ENCODE measurements around the gene KRTAP5-10.
"Not testable (repeated sequence)": the region's sequence is repeated elsewhere in the genome, so short reads cannot be mapped to it uniquely, and the experiment has no call there.

KRTAP5-10 gene, protein sequence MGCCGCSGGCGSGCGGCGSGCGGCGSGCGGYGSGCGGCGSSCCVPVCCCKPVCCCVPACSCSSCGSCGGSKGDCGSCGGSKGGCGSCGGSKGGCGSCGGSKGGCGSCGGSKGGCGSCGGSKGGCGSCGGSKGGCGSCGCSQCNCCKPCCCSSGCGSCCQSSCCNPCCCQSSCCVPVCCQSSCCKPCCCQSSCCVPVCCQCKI

DNA sequence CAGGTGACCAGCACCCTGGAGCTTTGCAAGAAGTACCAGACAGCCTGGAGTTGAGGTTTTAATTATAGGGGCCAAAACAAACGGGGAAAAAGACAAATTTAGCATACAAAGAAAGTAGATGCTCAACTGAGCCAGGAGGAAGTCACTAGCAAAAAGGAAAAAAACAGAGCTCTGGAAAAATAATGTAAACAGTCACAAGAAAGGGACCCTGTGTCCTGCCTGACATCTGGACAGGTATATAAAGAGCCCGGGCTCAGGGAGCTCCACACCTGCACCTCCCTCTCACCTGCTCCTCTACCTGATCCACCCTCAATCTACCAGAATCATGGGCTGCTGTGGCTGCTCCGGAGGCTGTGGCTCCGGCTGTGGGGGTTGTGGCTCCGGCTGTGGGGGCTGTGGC lies at the start of gene KRTAP5-10:
KRTAP5-10 (plus strand) TSS at position 301 of the 400 bp plus-strand sequence; CDS start at position 326, 25 bp downstream.
- DNase-seq = no peak

DNA sequence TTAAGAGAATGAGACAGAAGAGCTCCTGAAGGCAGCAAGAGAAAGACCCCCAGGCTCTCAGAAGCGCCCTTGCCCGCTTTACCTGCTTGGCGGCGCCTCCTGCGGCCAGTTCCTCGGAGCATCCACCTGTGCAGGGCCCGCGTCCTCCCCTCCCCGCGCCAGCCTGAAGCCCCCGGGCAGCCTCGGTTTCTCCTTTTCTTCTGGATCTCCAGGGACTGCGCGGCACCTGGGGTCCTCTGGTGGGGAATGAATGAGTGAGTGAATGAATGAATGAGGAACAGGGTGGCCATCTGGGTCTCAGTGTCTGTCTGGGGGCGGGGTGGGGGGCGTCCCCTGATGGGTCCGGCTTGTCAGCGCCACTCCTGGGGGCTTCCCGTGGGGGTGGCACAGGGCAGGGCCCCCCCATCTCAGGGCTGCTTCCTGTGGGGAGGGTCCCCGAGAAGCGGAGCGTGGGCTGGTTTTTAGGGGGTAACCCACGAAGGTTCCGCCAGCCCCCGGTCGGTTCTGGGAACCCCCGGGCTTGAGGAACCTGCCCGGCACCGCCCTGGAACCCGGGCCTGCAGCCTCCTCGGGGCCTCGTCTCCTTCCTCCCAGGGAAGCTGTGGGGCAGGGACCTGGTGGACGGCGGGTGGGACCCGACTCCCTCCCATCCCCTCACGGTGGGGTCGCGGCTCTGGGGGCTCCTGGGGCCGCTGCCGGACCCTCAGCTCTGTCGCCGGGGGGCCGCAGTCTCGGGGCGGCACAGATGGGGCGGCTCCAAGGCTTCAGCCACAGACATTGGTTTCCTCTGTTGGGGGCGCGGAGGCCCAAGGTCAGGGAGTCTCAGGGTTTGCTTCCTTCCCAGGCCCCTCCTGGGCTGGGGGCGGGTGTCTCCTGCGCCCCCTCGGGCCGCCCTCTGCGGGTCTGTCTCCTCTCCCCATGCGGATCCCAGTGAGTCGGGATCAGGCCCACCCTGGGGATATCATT lies 46.6 kb upstream of the KRTAP5-10 start:
- DNase-seq = no peak

DNA sequence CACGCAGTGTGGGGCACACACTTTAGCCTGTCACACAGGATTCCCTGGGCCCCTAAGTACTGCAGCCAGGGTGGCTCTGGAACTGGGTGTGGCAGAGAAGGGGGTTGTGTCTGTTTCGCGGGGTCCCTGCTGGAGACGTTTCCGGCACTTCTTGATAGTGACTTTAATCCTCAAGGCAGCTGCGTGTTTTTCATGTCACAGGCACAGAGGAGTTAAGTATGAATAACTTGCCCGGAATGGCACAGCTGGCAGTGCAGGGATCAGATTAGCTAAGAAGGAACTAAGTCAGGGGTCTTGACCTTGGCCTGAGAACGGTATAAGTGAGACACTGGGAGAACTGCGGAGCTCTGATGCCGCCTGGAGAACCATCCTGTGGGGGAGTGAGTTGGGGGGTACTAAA lies 45.8 kb upstream of the KRTAP5-10 start:
- DNase-seq = no peak

DNA sequence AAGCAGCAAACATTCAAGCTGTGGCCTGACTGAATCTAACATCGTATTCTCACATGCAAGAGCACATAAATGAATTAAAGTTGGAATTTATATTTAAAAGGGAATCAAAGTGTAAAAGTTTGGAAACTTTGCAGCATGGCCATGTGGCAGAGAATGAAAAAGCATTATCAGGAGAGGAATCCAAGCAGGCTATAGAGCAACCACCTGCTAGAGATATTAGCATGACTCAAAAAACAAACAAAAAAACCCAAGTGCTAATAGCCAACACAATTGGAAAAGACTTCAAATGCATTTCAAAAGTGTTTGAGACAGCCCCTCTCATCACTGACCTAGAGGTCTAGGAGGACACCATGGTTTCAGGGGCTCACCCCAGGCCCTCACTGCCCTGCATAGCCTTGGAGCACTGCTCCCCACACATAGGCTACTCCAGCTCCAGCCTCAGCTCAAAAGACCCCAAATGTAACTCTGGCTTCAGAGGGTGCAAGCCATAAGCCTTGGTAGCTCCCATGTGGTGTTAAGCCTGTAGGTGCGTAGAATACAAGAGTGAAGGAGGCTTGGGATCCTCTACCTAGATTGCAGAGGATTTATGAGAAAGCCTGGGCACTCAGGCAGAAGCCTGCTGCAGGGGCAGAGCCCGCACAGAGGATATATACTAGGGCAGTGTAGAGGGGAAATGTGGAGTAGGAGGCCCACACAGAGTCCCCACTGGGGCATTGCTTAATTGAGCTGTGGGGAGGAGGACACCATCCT lies 40.0 kb upstream of the KRTAP5-10 start:
- DNase-seq = no peak

DNA sequence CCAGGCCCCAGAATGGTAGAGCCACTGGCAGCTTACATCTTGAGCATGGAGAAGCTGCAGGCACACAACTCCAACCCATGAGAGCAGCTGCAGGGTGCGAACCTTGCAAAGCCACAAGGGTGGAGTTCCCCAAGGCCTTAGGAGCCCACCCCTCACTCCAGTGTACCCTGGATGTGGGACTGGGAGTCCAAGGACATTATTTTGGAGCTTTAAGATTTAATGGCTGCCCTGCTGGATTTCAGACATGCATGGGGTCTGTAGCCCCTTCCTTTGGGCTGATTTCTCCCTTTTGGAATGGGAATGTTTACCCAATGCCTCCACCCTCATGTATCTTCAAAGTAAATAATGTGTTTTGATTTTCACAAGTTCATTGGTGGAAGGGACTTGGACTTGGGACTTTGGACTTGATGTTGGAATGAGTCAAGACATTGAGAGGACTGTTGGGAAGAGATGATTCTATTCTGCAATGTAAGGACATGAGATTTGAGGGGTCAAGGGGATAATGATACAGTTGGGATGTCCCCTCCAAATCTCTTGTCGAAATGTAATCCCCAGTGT lies 39.3 kb upstream of the KRTAP5-10 start:
- no peak for DNase-seq

DNA sequence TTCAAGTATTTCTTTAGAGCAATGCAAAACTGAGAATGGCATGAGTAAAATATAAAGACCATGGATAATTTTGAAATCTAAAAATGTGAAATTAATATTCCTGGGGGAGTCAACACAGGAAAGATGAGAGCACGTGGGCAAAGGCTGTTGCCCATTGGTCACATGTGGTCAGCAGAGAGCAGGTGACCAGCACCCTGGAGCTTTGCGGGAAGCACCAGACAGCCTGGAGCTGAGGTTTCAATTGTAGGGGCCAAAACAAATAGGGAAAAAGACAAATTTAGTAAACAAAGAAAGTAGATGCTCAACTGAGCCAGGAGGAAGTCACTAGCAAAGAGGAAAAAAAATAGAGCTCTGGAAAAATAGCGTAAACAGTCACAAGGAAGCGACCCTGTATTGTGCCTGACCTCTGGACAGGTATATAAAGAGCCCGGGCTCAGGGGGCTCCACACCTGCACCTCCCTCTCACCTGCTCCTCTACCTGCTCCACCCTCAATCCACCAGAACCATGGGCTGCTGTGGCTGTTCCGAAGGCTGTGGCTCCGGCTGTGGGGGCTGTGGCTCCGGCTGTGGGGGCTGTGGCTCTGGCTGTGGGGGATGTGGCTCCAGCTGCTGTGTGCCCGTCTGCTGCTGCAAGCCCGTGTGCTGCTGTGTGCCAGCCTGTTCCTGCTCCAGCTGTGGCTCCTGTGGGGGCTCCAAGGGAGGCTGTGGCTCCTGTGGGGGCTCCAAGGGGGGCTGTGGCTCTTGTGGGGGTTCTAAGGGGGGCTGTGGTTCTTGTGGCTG lies 38.4 kb upstream of the KRTAP5-10 start, which contains the start of gene KRTAP5-7:
KRTAP5-7 (plus strand) TSS at position 472 of the 780 bp plus-strand sequence; CDS start at position 506, 34 bp downstream.
- not testable (repeated sequence) for DNase-seq

DNA sequence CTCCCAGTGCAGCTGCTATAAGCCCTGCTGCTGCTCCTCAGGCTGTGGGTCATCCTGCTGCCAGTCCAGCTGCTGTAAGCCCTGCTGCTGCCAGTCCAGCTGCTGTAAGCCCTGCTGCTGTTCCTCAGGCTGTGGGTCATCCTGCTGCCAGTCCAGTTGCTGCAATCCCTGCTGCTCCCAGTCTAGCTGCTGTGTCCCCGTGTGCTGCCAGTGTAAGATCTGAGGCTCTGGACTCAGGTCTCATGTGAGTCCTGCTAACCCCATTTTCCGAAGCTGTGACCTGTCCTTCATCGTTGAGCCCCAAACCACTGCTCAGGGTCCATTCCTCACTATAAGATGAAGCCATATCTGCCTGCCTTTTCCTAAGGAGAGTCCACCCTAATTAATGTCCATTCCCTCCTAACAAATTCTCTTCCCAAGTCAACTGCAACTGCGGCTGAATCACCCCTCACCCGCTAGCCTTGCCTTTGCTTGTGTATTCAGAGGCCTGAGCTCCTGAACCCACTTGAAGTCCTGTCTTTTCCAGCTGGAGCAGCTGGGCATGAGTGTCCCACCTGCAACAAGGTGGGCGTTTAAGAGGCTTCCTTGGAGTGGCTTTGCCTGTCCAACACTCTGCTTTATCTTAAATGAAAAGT lies 37.7 kb upstream of the KRTAP5-10 start:
- DNase-seq = no peak

- DNase-seq = no peak
Measured at GRCh38 chr11:71530602-71531001, 34.8 kb upstream of the KRTAP5-10 start.

DNA sequence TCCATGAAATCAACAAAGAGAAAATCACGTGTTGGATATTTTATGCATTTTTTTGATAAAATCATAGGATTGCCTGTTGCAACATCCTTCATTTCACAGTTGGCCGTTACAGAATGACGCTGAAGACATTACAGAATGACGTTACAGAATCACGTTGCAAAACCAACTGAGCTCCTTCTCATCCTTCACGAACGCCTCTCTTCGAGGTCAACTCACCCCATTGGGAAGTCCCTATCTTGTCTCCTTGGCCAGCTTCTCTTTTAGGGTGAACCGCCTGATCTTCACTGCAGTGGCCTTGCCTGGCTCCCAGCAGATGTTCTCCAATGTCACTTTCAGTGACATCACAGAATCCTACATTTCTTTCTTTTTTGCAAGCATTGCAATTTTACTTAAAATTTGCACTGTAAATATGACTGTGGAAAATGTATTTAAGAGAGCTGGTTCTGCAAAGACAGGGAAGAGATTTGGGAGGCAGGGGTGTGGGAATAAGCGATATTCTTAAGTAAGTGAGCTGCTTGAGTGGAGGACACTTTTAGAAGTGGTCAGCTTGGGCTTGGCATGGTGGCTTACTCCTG lies 33.2 kb upstream of the KRTAP5-10 start:
- no peak for DNase-seq

- DNase-seq = not testable (repeated sequence)
Measured at GRCh38 chr11:71534711-71535608, 30.4 kb upstream of the KRTAP5-10 start.

- DNase-seq = no peak
Measured at GRCh38 chr11:71535825-71536224, 29.5 kb upstream of the KRTAP5-10 start.

DNA sequence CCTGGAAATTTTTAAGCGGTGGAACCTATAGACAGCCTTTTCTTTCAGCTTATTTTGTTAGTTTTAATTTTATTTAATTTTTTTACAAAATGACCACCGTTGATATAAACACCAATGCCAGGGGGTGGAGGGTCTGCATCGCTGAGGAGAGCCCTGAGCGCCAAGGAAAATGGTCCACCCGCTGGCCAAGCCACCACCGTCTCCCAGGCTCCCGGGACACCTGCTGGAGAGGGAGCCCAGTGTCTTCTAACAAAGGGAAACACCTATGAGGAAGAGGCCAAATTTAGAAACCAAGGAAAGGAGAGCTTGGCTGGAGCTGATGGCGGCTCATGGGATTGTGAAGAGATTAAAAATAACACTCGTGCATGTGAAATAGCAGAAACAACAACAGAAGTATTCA lies 27.8 kb upstream of the KRTAP5-10 start:
- no peak for DNase-seq

DNA sequence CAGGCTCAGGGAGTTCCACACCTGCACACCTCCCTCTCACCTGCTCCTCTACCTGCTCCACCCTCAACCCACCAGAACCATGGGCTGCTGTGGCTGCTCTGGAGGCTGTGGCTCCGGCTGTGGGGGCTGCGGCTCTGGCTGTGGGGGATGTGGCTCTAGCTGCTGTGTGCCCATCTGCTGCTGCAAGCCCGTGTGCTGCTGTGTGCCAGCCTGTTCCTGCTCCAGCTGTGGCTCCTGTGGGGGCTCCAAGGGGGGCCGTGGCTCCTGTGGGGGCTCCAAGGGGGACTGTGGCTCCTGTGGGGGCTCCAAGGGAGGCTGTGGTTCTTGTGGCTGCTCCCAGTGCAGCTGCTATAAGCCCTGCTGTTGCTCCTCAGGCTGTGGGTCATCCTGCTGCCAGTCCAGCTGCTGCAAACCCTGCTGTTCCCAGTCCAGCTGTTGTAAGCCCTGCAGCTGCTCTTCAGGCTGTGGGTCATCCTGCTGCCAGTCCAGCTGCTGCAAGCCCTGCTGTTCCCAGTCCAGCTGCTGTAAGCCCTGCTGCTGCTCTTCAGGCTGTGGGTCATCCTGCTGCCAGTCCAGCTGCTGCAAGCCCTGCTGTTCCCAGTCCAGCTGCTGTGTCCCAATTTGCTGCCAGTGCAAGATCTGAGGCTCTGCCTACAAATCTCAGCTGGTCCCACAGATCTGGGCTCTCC lies 27.2 kb upstream of the KRTAP5-10 start, which contains the start of gene KRTAP5-8:
KRTAP5-8 (plus strand) TSS at position 49 of the 689 bp plus-strand sequence; CDS start at position 80, 31 bp downstream.
- DNase-seq = not testable (repeated sequence)

GRCh38 chr11:71538666-71538990 lies 26.7 kb upstream of the KRTAP5-10 start:
- DNase-seq = no peak

DNA sequence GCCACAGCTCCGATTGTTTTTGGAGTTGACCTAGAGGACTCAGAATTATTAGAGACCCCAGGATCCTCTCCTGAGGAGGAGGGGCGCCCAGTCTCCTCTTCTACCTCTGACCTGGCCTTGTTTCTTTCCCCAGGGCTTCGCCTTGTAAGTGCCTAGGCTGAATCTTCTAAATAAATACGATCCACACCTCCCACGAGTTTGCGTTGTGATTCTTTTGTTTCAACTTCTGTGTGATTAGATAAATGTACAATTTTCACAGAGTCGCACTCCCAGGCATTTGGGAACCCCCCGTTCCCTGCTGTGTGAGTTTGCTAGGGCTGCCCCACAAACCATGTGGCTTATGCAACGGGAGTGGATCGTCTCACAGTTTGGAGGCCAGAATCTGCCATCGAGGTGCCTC lies 26.3 kb upstream of the KRTAP5-10 start:
- DNase-seq = no peak

DNA sequence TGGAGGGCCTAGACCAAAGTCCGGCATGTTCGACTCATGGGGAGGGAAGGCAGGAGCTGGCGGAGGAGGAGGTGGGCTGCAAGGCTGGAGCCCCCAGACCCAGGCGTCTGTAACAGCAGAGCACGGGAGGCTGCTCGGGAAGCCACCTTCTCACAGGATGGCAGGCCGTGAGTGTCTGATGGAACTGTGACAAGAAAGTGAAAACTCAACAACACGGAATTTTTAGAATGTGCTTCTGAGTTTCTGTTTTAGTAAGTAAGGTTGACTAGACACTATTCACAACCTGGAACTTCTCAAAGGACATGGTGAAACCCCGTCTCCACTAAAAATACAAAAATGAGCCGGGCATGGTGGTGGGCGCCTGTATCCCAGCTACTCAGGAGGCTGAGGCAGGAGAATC lies 25.4 kb upstream of the KRTAP5-10 start:
- not testable (repeated sequence) for DNase-seq

- not testable (repeated sequence) for DNase-seq
Measured at GRCh38 chr11:71540521-71541304, 24.6 kb upstream of the KRTAP5-10 start.

- DNase-seq = no peak
Measured at GRCh38 chr11:71542382-71542781, 23.0 kb upstream of the KRTAP5-10 start.
